Suprapubic skin (tissue), 4 donors: Measurements from ENCODE around the gene ARHGAP1. TPM values are rescaled to one million over a fixed set of nuclear protein-coding genes. Genes with fewer than 3 reads are reported as not detected.

Experiments used
- DNase-seq, 2 donors: peaks; one replicate each; pipeline ENCODE4 v3.0.0-alpha.2; 2019; ENCODE audit warnings: low spot score in 2 of 2
- H3K27ac ChIP-seq: fragments of 200-600 bp; sonication (generic); one replicate; pipeline ENCODE4 v1.5.1; 2019
- H3K27me3 ChIP-seq: fragments of 200-600 bp; sonication (generic); one replicate; pipeline ENCODE4 v1.5.1; 2019
- H3K36me3 ChIP-seq: fragments of 200-600 bp; sonication (generic); one replicate; pipeline ENCODE4 v1.5.1; 2019
- H3K4me1 ChIP-seq: fragments of 200-600 bp; sonication (generic); one replicate; pipeline ENCODE4 v1.5.1; 2019
- H3K4me3 ChIP-seq: fragments of 200-600 bp; sonication (generic); one replicate; pipeline ENCODE4 v1.5.1; 2019; ENCODE audit warnings: mild to moderate bottlenecking
- H3K9me3 ChIP-seq: fragments of 200-600 bp; sonication (generic); one replicate; pipeline ENCODE4 v1.5.1; 2019
- EP300 ChIP-seq: sonication (generic); formaldehyde crosslinking; IDR thresholded peaks from one replicate; pipeline ENCODE4 v1.6.1; 2017; ENCODE audit warnings: antibody characterized with exemption
- POLR2A ChIP-seq, 2 donors: fragments of 450-650 bp; IDR thresholded peaks; one replicate each; pipeline ENCODE4 v1.6.1; 2017; ENCODE audit warnings: antibody characterized with exemption in 2 of 2, mild to moderate bottlenecking in 2 of 2, moderate library complexity in 2 of 2
- POLR2AphosphoS5 ChIP-seq, 3 donors: sonication (generic); formaldehyde crosslinking; IDR thresholded peaks; one replicate each; pipeline ENCODE4 v1.6.1; 2017; ENCODE audit warnings: antibody characterized with exemption in 3 of 3
- WGBS: methylation state at CpG from one replicate; pipeline ENCODE4 v1.1.5; 2018; 5-methylcytosine and 5-hydroxymethylcytosine counted together
- total RNA-seq, 4 donors: library from RNA; depleted of rRNA; stranded (reverse); fragments of >200 nt; gene quantifications; one replicate each; pipeline ENCODE4 v1.1.0, GENCODE V29; 2016
- TF ChIP-seq, protein P1 (sequence below), 2 donors: fragments of 200-600 bp in 1 of 2; fragments of 450-650 bp in 1 of 2; sonication (generic) in 1 of 2; IDR thresholded peaks; one replicate each; pipeline ENCODE4 v1.5.1; 2016 to 2019; ENCODE audit warnings: antibody characterized with exemption in 2 of 2, mild to moderate bottlenecking in 1 of 2, moderate library complexity in 1 of 2

The ARHGAP1 gene
- total RNA-seq, 4 donors from 2014 or later = 53.7 to 72.5 (median 68.5) TPM

DNA sequence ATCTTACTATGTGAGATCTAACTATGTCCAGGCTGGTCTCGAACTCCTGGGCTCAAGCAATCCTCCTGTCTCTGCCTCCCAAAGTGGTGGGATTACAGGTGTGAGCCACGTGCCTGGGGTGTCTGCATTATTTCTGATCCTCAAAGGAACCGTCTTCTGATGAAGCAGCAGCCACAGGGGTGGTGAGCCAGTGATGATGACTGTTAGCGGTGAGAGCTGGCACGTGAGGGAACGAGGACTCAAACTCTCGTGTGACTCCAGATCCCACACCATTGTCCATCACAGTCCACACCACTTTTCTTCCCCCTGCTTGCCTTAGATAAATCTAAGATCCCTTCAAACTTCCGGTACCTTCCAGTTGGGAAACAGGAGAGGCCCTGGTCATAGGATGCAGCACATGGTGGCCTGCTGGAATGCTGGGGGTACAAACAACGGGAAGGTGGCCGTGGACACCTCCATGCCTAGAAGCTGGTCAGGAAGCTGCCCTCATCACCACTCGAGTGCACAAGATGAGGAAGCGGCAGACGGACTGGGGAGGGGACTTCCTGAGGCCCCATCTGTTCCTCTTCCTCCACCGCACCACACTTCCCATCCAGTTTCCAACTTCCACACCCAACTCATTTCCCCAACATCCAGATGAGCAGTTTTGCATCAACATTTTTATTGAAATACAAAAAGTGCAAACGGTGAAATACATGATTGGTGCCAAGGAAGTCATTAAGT, 23.8 kb downstream of the ARHGAP1 start:
- 73% methylated on average over 15 of the region's 15 CpGs for WGBS
- H3K4me3 ChIP-seq = no peak overlapping the region
- peaks cover 41% of the 10 kb centered on the region for H3K4me1 ChIP-seq
- no peak for DNase-seq
- H3K9me3 ChIP-seq = no peaks in the 10 kb centered on the region
- peaks cover 78% of the 10 kb centered on the region for H3K36me3 ChIP-seq
- no peak for TF ChIP-seq POLR2AphosphoS5 (IDR thresholded peaks at IDR 0.05)
- no peak for TF ChIP-seq POLR2A (IDR thresholded peaks at IDR 0.05)
- TF ChIP-seq, protein P1, sequence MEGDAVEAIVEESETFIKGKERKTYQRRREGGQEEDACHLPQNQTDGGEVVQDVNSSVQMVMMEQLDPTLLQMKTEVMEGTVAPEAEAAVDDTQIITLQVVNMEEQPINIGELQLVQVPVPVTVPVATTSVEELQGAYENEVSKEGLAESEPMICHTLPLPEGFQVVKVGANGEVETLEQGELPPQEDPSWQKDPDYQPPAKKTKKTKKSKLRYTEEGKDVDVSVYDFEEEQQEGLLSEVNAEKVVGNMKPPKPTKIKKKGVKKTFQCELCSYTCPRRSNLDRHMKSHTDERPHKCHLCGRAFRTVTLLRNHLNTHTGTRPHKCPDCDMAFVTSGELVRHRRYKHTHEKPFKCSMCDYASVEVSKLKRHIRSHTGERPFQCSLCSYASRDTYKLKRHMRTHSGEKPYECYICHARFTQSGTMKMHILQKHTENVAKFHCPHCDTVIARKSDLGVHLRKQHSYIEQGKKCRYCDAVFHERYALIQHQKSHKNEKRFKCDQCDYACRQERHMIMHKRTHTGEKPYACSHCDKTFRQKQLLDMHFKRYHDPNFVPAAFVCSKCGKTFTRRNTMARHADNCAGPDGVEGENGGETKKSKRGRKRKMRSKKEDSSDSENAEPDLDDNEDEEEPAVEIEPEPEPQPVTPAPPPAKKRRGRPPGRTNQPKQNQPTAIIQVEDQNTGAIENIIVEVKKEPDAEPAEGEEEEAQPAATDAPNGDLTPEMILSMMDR (IDR thresholded peaks at IDR 0.05) = no peak
- no peak for TF ChIP-seq EP300
- no peaks in the 10 kb centered on the region for H3K27me3 ChIP-seq
- peak overlapping the region; percentile 87 for H3K27ac ChIP-seq

DNA sequence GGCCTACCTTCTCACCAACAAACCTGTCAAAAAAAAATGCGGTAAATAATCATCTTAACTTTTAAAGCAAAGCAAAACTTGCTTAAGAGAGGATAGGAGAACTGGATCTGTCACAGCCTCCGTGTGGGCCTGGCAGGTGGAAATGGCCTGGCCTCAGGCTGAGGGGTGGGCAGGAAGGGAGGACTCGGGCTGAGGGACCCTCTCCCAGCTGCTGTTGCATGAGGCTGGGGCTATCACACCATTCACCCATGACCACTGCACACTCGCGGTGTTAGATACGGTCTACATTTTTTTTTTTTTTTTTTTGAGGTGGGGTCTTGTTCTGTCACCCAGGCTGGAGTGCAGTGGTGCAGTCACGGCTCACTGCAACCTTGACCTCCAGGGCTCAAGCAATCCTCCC, 24.5 kb downstream of the ARHGAP1 start:
- WGBS = 67% methylated on average over 7 of the region's 7 CpGs
- Histone ChIP-seq H3K27ac (peak overlapping the region; percentile 87), H3K4me3 (no peak overlapping the region), H3K27me3 (no peaks in the 10 kb centered on the region), H3K4me1 (peaks cover 41% of the 10 kb centered on the region), H3K9me3 (no peaks in the 10 kb centered on the region), H3K36me3 (peaks cover 76% of the 10 kb centered on the region)
- TF ChIP-seq EP300 (no peak), POLR2A (IDR thresholded peaks at IDR 0.05) (no peak)
- TF ChIP-seq, protein P1 (IDR thresholded peaks at IDR 0.05) = no peak
- DNase-seq = no peak

DNA sequence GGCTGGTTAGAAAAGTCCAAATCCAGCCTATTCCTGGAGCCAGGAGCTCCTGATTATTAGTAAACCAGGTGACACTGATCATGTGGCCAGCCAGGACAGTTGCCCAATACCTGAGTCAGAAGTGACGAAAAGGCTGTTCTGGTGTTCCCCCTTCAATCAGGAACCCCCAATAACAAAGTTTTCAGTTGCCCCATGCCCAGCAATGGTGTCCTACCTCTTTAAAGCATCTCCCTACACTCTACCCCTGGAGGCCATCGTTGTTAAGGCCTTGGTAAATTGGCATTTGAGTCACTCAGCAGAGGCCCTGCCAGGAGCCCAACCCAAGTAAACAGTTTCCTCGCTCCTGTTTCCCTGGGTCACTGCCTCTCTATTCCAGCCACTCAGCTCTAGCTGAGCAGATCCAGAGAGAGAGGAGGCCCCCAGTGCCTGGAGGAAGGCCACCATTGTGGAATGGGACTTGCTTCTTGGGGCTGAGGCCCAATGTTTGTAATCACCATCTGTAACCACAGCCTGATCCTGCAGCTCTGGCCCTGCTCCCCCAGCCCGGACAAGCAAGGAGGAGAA, 25.0 kb downstream of the ARHGAP1 start:
- peak in 1 of 2 donors; percentile 4 for TF ChIP-seq POLR2A (IDR thresholded peaks at IDR 0.05)
- TF ChIP-seq EP300 = no peak
- TF ChIP-seq POLR2AphosphoS5 (IDR thresholded peaks at IDR 0.05) = peak in 1 of 3 donors; percentile 28
- TF ChIP-seq, protein P1 (IDR thresholded peaks at IDR 0.05) = no peak
- Histone ChIP-seq H3K36me3 (peaks cover 76% of the 10 kb centered on the region), H3K27ac (peak overlapping the region; percentile 87), H3K4me1 (peaks cover 41% of the 10 kb centered on the region), H3K9me3 (no peaks in the 10 kb centered on the region), H3K4me3 (no peak overlapping the region), H3K27me3 (no peaks in the 10 kb centered on the region)
- peak in 1 of 2 donors; percentile 78 for DNase-seq
- WGBS = 25% methylated on average over 4 of the region's 4 CpGs

DNA sequence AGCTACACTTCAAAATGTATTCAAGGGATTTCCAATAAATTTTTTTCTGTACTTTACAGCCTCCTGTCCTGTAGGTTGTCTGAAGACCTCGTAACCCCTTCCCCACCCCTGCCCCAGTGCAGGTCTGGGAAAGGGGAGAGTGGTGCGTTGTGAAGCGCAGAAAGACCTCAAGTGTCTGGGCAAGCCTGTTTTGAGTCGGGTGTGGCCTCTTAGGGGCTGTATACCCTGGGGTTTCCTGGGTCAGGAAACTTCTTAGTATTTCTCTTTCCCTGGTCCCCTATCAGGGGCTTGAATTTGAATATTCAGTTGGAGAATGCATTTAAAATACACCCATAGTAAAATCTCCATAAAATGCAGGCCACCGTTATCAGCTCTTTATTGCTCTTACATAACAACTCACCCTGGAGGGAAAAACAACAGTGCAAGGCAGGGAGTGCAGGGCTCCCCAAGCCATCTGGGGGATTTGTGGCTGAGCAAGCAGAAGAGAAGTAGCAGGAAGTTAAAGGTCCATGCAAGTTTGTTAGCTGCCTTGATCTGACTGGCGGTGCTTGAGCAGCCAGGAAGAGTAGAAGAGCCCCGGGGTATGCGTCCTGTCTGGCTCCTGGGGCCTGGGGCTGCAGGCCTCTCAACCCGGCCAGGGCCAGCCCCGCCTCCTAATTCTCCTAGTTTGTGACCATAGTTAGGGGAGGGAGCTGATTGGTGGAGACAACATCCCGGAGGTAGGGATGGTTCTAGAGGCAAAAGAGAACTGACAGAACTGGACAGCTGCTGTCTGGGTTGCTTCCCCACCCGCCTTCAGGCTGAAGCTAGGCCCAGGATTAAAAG, 25.7 kb downstream of the ARHGAP1 start:
- 25% methylated on average over 10 of the region's 12 CpGs for WGBS
- Histone ChIP-seq H3K27me3 (no peaks in the 10 kb centered on the region), H3K27ac (peak overlapping the region; percentile 87), H3K4me1 (peaks cover 41% of the 10 kb centered on the region), H3K36me3 (peaks cover 76% of the 10 kb centered on the region), H3K9me3 (no peaks in the 10 kb centered on the region), H3K4me3 (no peak overlapping the region)
- DNase-seq = peak in 1 of 2 donors; percentile 53
- no peak for TF ChIP-seq POLR2A (IDR thresholded peaks at IDR 0.05)
- no peak for TF ChIP-seq POLR2AphosphoS5 (IDR thresholded peaks at IDR 0.05)
- no peak for TF ChIP-seq EP300
- TF ChIP-seq, protein P1 (IDR thresholded peaks at IDR 0.05) = no peak
